HK-2 (cell line): ENCODE results near the gene RHOU.
"Not testable (repeated sequence)": the region's sequence is repeated elsewhere in the genome, so short reads cannot be mapped to it uniquely, and the experiment has no call there.

Experiments
- DNase-seq: peaks from one replicate; pipeline ENCODE4 v3.0.0-alpha.2; 2018; ENCODE audit not compliant: unreplicated experiment

RHOU gene

DNA sequence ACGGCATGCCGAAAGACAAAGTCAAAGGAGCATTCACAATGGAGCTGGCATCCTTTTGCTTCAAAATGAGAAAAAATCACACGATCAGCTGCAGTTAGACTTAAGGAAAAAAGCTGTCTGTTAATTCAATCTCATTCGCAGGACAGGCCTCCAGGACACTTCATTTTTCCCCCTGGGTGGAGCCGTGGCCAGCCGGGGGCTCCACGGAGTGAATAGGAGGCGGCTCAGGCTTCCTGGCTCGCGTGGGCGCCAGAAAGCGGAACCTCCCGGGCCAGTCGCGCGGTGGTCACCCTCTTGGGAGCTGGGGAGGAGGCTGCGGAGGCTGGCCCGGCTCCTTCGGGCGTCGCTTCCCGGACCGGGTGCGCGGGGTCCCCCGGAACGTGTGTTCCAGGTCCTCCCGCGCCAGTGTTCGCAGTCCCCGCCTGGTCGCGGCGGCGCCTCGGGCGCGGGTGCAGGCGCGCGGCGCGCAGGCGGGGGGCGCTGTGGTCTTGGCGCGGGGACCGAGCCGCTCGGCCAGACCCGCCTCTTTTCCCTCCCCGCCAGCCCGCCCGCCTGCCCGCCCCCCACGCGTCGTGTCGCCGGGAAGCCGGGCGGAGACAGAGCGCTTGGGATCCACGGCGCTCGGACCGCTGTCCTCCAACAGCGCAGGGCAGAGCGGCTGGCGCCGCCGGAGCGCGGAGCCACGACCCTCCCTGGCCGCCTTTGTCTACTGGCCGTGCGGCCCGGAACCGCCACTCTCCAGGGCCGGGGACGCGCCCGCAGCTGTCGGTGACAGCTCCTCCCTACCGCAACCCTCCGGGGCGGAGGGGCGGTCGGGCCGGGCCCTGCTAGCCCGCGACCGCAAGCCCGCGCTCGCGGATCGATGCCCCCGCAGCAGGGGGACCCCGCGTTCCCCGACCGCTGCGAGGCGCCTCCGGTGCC, at the start of gene RHOU:
TSS of gene RHOU (plus strand) at position 599 of the 921 bp plus-strand sequence. CDS start at position 863, 264 bp downstream.
- peak; percentile 71 for DNase-seq

DNA sequence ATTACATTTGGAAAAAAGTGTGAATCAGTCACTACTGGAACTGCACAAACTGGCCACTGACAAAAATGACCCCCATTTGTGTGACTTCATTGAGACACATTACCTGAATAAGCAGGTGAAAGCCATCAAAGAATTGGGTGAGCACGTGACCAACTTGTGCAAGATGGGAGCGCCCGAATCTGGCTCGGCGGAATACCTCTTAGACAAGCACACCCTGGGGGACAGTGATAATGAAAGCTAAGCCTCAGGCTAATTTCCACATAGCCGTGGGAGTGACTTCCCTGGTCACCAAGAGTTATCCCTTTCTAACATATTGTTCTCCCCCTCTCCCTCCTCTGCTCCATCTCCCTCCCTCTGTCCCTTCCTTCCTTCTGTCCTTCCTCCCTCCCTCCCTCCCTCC, 47.7 kb upstream of the RHOU start:
- no peak for DNase-seq

- DNase-seq = no peak
Measured at GRCh38 chr1:228689255-228689654, 46.0 kb upstream of the RHOU start.

DNA sequence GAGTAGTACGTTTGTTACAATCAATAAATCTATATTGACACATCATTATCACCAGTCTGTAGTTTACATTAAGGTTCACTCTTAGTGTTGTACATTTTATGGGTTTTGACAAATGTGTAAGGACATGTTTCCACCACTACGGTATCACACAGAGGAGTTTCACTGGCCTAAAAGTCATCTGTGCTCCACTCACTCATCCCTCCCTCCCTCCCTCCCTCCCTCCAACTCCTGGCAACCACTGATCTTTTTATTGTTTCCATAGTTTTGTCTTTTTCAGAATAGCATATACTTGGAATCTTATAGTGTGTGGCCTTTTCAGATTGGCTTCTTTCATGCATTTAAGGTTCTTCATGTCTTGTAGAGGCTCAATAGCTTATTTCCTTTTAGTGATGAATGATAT, 44.1 kb upstream of the RHOU start:
- no peak for DNase-seq

GRCh38 chr1:228691926-228692325, 43.4 kb upstream of the RHOU start:
- DNase-seq = no peak

DNA sequence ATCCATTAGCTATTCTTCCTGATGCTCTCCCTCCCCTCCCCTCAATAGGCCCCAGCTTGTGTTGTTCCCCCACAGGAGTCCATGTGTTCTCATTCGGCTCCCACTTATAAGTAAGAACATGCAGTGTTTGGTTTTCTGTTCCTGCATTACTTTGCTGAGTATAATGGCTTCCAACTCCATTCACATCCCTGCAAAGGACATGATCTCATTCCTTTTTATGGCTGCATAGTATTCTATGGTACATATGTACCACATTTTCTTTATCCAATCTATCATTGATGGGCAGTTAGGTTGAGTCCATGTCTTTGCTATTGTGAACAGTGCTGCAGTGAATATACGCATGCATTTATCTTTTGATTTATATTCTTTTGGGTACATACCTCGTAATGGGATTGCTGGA, 40.8 kb upstream of the RHOU start:
- DNase-seq = not testable (repeated sequence)

GRCh38 chr1:228695015-228695955, 40.0 kb upstream of the RHOU start:
- DNase-seq = peak; percentile 6

- DNase-seq = peak; percentile 8
Measured at GRCh38 chr1:228697207-228698016, 37.9 kb upstream of the RHOU start.

GRCh38 chr1:228698017-228698329, 37.3 kb upstream of the RHOU start:
- DNase-seq = no peak

GRCh38 chr1:228702433-228702832, 32.8 kb upstream of the RHOU start:
- no peak for DNase-seq

DNA sequence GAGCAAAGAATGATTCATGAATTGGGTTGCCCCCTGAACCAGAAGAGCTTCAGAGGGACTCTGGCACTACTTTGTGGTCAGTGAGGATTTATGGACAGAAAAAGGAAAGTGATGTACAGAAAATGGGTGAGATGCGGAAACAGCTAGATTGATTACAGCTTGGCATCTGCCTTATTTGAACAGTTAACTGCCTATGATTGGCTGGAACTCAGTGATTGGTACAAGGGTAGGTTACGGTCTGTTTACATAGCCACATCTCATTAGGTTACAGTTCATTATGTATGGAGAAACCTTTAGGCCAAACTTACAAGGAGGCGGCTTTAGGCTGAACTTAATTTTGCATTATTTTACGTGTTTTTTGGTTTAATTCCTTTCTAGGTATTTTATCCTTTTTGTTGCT, 29.0 kb upstream of the RHOU start:
- no peak for DNase-seq

GRCh38 chr1:228717081-228717480, 18.2 kb upstream of the RHOU start:
- DNase-seq = no peak

DNA sequence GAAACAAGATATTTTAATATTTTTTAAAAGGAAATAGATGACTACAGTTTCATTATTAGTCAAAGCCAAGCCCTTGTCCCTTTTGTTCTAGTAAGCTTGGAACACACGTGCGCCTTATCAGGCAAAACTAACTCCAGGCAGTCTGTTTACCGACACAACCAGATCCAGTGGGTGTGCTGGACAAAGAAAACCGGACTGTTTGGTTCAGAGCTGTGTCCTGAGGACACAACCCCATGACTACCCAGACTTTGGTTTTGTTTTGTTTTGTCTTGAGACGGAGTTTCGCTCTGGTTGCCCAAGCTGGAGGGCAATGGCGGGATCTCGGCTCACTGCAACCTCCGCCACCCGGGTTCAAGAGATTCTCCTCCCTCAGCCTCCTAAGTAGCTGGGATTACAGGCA, 13.9 kb upstream of the RHOU start:
- no peak for DNase-seq

DNA sequence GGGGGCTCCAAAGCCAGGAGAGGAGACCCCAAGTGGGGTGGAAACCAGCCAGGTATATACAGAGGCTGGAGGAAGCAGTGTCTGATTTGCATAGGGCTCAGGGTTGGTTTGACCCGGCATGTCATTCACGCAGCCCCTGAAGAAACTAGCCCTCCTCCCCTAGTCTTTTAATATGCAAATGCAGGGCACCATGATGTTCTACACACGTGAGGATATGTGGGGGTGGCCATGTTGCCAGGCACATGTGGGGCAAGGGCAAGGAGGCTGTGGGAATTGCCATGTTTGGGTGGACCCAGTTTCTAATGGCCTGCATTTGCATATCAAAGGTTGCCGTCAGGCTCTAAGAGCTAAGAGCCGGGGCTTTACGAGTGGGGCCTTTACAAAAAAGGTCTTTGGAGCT, 12.0 kb upstream of the RHOU start:
- no peak for DNase-seq

- DNase-seq = no peak
Measured at GRCh38 chr1:228723921-228724320, 11.4 kb upstream of the RHOU start.

- no peak for DNase-seq
Measured at GRCh38 chr1:228725178-228725577, 10.1 kb upstream of the RHOU start.

GRCh38 chr1:228727681-228728171, 7.6 kb upstream of the RHOU start:
- no peak for DNase-seq

DNA sequence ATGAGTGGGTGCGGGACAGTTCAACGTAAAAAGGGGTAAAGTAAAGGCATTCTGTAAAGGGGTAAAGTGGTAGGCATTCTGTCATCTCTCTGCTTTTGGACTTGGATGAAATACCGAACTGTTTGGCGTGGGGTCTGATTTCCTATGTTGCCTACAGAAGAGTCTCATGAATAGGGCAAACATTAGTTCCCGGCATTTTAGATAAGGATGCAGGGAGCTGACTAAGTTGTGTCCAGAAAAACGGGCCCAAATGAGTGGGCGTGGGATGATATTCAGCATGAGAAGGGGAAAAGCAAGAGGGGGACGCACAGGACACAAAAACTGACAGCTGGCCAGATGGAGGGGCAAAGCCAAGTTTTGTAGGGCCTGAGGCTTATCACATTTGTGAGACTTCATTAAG, 2.9 kb upstream of the RHOU start:
- DNase-seq = no peak

DNA sequence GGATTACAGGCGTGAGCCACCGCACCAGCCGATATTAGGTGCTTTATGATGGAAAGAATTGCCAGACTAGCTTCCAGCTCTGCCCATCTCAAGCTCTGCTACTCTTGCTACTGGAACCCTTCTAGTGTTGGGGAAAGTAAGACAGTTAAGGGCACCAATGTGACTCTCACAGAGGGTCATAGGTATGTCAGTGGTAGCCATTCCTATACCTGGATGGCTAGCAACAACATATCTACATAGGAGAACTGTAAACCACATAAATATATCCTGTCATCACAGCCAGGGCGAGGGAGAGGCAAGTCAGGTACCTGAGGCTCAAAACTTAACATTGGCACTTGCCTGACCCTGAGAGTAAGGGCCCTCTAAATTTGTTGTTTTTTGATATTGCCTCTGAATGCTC, 1.7 kb upstream of the RHOU start:
- no peak for DNase-seq

DNA sequence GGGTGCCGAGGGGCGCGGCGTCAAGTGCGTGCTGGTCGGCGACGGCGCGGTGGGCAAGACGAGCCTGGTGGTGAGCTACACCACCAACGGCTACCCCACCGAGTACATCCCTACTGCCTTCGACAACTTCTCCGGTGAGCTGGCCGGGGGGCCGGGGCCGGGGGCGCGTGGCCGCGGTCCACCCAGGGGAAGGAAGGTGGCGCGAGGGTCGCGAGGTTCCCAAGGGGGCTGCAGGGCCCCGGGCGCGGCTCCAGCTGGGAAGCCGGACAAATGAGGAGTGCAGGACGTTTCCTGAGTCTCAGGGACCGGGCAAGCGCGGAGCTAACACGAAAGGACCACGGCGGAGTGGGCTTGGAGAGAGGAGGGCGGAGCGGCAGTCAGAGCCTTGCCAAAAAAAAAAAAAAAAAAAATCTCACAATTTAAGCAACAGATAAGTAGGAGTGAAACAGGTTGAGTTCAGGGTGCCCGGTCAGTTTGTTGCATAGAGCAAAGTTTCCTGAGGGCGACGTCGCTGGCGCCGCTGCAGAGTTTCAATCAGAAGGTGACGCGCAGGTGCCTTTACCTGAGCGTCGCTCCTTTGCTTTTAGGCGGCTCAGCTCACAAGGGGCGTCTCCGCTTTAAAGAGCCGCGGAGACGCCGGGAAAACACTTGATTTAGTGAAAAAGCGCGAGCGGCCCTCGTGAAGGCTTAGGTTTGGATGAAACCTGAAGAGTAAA, 750 bp downstream of the RHOU start:
- no peak for DNase-seq

DNA sequence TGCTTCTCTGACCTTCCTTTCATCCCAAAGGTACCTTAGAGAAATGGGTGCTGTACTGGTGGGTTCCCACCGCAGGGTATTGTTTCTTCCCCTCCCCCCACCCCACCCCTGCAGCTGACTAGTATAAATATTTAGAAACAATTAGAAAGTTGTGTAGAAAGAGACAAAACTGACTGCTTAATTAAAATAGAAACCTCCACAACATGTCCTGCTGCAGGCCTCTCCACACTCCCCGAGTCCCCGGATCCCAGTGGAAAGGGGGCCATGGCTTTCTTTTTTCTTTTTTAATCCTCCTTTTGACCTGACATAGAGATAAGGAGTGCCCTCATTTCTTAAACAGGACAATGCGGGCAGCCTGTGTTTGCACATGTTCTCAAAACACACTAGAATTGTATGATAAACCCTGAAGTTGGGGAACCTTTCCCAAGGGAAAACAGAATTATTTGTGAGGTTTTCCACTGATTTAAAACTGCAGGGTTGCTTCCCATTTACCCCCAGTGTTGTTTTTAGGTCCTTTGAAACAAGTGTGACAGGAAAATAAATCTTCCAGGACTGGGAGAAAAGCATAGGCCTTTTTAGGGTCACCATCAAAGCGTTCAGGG, 1.7 kb downstream of the RHOU start:
- DNase-seq = no peak
